Measurements from ENCODE around the gene HNRNPA2B1. TPM values are rescaled to one million over a fixed set of nuclear protein-coding genes. Genes with fewer than 3 reads are reported as not detected.

HNRNPA2B1 gene
- total RNA-seq, 1 donor from 2014 or later, result 105 TPM

GRCh38 chr7:26144184-26145080 is 56.1 kb downstream of the HNRNPA2B1 start:
- DNase-seq, result no peak

DNA sequence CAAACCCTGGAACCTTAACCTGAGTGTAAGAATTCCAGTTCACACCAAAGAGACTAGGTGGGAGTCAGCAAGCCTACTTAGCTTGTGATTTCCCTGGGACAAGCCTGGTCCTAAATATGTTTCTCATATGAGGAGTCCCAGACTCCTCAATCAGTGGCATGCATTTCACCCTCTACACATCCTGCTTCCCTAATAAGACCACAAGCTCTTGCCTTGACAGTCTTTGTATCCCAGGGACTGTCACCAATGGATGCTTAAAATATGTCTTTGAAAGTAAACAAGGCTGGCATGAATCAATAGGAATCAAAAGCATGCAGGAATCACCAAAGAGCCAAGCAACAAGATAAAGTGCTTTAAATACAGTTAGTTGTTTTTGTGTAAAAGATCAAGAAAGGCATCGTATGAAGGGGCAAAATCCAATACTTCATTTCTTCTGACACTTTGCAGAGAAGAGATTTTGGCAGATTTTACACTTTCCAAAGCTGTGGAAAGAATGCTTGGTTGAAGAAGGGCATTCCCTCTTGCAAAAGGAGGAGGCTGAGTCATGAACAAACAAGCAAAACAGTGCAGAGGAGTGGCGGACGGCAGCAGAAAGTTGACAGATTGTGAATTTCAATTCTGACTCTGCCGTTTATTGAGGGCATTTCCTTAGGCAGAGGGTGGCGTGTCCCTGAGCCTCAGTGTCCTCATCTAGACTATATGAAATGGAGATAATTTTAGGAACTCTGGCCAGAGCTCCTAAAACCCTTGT is 57.1 kb downstream of the HNRNPA2B1 start:
- no peak for DNase-seq

- DNase-seq, result no peak
These were observed 59.5 kb downstream of the HNRNPA2B1 start for GRCh38 chr7:26141077-26141476.

DNA sequence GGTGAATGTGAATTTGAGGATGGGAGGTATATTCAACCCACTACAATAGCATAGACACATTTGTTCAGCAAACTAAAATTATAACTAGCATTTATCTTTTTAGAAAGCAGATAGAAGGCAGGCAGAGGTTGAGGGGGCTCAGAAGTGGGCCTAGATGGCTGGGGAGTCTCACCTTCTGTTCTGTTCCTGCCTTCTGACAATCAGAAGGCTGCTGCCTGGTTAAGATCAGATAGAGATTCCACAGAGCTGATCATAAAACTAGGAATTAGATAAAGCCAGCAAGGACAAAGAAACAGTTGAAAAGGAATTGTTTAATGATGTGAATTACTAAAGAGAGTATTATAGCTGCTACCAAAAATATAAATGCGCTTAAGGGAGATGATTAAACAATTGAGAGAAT is 60.2 kb downstream of the HNRNPA2B1 start:
- no peak for DNase-seq

Other genes with a start within 250 kb of the HNRNPA2B1 start
- gene NFE2L3, start 48.5 kb downstream of the HNRNPA2B1 start, total RNA-seq, result 33.4 and 38.6 TPM in 2 replicates
- gene CBX3, start 999 bp upstream of the HNRNPA2B1 start, total RNA-seq, result 154 and 176 TPM in 2 replicates
- 8.4 and 9.4 TPM in 2 replicates for gene SNX10, start 91.1 kb upstream of the HNRNPA2B1 start, total RNA-seq

All from dermis blood vessel endothelial cell (primary cell).